CD4-positive, alpha-beta T cell treated with Interleukin-12 subunit alpha and Interleukin-12 subunit beta, for 1 hour (primary cell): Measurements from ENCODE around the gene SIPA1L3.

Source experiments
- DNase-seq: peaks from one replicate; pipeline ENCODE4 v3.0.0-alpha.2; 2020

The SIPA1L3 gene

DNA sequence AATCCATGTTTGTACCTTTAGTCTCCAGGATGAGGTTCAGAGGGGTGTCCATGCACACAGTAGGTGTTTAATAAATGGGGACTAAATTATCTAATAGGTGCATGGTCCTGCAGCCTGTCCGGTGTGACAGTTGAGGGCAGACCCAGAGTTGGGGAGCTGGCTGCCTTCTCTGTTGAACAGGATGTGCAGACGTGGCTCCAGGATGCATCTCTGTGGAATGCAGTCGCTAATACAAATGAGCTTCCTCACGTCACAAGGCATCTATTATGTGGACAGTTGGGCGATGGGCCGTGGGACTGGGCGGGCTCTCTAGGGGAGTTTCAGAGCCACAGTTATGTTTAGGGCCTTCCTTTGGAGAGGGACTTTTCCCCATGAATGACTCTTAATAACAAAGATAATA lies 71.0 kb downstream of the SIPA1L3 start:
- DNase-seq, result no peak

DNA sequence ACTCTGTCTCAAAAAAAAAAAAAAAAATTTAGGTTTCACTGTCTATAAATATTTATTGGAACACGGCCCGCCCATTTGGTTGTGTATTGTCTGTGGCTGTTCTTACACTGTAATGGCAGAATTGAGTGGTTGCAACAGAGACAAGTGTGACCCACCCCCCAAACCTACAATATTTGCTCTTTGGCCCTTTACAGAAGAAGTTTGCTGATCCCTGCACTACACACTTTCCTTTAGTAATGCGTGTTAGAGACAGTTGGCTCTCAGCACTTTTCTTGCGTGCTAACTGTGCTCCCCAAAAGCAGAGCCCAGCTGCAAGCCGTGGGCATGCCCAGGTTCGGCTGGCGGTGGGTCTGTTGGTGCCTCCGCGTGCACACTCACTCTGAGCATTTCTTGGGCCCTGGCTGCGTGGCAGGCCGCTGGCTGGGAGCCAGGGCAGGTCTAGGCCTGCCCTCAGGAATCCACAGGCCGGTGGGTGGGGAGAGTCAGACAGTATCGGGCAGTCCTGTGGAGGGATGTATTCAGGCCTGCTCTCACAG lies 72.6 kb downstream of the SIPA1L3 start:
- no peak for DNase-seq

DNA sequence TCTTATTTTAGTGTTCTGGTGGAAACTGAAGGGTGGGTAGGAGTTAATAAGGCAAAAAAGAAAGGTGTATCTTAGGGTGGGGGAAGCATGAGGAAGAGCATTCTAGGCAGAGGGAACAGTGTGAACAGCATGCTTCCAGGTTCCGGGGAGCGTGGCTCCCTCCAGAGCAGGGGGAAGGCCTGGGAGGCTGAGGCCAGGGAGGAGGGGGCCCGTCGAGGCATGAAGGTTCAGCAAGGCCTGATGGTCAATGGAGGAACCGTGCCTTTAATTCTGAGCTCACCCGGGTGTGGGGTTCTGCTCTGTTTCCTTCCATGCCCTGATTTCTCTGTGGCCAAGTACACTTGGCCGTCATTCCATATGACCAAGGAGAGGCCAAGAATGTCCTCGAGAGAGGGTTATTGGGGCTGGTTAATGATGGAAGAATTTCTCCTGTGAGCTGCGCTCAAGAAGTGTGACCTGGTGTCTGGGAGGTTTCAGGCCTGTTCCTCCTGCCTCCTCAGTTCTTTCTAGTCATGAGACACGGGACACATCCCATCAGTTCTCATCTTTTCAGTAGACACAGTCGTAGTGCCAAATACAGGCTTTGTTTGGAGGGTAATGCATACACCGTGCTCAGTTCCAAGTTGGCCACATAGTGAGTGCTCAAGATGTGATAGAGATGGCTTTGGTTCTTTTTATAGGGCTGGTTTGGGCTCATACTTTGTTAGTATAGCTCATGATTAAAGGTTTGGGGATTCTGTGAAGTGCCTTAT lies 73.6 kb downstream of the SIPA1L3 start:
- no peak for DNase-seq

DNA sequence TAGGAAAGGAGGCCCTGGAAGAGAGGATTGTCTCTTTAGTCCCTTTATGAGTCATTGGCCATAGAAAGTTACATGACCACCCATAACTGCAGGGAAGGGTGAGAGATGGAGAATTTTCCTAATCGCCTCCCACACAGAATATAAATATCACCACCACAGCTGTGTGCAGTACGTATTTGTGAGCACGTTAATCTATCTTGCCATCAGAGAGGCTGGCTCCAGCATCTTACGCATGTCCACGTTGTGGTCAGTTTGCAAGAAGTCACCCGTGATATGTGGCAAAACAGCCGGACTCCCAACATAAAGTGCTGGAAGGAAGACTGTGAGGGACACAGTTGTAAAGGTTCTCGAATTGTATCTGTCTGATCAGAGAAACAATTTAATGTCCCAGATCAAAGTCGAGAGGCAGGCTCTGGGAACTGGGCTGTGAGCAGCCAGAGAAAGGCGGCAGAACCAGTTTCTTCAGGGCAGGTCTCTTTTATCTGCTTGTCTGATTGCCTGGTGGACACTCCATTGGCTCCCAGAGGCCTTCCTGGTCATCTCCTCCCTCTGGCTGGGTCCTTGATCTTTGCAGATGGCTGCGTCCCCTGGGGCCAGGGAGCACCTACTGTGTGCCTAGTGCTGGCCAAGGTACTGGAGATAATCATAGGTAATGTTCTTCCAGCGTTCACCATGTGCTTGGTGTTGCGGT lies 74.9 kb downstream of the SIPA1L3 start:
- no peak for DNase-seq

DNA sequence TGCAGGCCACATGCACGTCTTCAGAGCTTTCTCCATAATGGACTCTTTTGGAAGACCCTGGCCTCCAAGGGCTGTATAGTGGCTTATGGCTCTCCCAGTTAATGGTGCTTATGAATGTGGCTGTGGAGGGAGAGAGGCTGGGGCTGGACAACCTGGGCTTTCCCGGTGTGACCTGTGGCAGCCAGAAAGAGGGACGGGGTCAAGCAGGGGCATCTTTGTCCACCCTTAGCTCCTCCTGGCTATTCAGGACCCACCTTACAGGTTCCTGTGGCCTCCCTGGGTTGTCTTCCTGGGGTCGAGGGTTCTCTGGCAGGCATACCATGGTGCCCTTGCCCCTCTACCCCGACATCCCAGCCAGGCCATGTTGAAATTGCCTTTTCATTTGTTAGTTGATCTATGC lies 75.6 kb downstream of the SIPA1L3 start:
- no peak for DNase-seq

DNA sequence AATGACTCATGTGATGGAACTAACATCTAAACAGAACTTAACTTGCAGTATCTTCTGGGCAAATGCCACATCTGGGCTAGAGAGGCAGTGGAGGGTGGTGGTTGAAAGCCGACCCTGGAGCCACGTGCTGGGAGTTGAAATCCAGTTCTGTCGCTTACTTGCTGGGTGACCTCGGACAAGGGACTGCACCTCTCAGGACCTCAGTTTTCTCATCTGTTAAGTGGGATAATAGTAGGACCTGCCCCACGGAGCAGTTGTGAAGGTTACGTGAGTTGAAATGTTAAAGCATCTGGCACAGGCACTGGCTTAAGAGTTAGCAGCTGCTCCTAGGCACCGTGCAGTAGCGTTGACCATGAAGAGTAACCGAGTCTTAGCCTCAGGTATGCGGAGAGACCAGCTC lies 76.1 kb downstream of the SIPA1L3 start:
- DNase-seq, result no peak

DNA sequence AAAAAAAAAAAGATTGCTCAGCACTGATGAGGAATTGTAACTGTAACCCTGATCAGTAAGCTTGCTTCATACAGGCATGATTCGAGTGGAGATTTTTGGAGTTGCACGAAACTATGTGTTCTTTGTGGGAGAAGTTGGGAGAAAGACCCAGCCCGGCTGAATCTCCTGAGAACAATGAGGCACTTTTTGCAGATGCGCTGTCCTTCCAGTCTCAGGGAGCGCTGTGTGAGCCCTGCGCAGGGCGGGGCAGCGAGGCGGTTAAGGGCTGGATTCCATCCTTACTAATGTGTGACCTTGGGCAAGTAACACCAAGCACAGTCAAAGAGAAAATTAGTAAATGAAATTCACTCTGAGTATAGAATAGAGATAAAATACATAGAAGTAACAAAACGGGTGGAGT lies 76.9 kb downstream of the SIPA1L3 start:
- no peak for DNase-seq

DNA sequence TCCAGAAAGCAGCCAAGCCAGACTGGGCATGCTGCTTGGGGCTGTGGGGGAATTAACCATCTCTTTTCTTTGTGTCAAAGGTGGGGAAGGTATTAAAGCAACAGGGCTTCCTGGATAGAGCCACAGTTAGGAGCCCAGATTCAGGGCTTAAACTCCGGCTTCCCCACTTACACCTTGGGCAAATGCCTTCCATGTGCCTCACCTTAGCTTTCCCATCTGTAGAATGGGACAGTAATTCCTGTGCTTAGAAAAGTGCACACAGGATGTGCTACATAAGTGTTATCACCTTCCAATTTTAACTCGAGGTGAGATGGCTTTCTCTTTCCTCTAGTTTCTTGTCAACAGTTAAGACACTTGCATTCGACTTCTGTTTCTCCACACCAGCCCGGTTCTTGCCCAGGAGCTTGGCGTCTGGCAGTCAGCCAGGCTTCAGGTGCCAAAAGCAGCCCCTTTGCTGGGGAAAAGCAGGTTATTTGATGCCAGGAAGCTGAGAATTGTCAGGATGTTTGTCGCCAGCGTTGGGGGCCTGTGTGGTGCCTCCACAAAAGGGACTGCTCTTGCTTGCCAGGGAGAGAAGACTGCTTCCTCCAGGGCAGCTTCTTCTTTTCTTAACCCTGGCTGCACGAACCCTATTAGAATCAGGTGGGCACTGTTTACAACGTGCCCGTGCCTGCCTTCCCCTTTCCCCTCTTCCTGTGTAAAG lies 79.2 kb downstream of the SIPA1L3 start:
- DNase-seq, result no peak

DNA sequence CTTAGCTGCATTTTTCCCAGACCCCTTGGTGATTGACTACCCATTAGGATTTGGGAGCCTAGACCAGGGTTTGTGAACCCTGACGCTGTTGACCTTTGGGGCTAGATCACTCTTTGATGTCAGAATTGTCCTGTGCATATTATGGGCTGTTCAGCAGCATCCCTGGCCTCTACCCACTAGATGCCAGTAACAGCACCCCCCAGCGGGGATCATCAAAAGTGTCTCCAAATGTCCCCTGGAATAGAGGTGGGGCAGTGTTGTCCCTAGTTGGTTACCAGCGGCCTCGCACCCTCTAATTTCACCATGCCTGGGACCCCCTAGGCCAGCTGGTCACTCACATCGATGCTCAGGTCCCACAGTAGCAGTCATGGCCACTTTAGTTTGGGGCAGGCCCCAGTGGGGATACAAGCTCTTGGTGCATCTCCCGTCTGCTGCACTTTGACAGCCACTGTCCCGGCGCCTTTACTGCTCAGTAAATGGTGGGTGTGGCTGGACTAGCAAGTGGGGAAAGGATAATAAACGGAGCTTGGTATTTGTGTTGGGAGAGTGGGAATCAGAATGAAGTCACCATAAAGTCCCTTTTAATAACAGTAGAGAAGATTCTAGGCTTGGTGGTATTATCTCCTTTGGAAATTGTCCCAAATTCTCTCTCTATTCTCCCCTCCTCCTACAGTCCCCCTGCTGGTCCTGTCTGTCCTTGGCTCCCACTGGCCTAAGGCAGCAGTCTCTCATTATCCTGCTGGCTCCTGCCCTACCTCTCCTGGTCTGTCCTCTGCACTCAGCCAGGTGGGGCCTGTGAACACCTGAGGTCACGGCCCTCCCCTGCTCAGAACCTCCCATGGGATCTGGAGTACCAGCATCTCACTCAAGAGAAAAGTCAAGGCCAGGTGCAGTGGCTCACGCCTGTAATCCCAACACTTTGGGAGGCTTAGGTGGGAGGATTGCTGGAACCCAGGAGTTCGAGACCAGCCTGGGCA lies 80.6 kb downstream of the SIPA1L3 start:
- DNase-seq, result no peak

DNA sequence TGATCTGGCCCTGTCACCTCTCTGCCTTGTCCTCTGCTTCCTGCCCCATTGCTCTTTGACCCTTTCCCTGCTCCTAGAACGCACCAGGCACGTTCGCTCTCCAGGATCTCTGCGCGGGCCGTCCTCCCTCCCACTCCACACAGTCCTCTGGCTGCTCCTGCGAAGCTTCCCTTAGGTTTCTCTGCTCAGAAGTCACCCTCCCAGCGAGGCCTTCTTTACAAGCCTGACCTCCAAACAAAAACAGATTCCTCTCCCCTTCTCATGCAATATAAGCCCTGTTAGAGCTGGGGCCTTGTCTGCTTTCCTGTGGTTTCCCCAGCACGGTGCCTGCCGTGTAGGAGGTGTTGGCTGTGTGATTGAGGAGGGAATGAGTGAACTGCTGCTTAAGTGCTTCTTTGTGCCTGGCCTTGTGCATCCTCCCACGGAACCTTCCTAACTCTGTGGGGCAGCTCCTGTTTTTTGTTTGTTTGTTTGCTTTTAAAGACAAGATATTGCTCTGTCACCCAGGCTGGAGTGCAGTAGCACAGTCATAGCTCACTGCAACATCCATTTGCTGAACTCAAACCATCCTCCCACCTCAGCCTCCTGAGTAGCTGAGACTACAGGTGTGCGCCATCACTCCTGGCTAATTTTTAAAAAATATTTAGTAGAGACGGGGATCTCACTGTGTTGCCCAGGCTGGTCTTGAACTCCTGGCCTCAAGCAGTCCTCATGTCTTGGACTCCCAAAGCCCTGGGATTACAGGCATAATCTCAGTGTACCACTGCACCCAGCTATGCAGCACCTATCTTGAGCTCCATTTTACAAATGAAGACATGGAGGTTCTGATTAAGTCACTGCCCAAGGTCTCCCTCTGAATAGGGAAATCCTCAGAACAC lies 82.0 kb downstream of the SIPA1L3 start:
- no peak for DNase-seq

DNA sequence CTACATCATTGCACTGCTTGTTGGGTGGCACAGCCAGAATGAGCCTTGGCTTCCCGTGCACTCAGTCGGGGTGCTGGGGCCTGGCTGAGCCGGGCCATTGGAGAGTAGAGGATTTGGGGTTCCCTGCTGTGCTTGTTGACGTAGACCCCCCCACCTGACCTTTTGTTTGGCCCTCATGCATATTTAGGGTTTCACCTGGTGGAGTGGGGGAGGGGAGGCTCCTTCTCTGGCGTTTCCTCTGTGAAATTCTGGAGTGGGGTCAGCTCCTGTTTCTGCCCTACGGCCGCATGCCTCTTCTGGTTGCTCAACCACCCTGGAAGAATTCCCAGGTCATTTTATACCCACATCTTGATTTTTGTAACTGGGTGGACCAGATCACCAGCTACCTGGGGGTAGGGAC lies 82.8 kb downstream of the SIPA1L3 start:
- no peak for DNase-seq

DNA sequence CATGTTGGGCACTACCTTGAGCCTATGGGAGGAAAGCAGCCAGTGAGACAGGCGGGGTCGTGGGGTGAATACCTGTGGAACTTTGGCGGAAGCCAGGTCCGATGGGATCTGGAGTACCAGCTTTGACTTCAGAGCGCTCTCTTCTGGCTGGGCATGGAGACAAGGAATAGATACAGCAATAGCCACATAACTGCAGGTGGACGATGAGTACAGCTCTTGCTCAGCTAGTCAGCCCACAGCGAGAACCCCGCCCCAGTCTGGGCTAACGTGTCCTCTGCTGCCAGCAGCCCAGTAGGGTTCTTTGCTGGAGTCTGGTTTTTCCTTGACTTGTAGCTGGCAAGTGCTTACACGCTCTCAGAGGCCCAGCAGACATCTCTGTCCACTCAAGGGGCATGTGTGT lies 83.4 kb downstream of the SIPA1L3 start:
- DNase-seq, result no peak

DNA sequence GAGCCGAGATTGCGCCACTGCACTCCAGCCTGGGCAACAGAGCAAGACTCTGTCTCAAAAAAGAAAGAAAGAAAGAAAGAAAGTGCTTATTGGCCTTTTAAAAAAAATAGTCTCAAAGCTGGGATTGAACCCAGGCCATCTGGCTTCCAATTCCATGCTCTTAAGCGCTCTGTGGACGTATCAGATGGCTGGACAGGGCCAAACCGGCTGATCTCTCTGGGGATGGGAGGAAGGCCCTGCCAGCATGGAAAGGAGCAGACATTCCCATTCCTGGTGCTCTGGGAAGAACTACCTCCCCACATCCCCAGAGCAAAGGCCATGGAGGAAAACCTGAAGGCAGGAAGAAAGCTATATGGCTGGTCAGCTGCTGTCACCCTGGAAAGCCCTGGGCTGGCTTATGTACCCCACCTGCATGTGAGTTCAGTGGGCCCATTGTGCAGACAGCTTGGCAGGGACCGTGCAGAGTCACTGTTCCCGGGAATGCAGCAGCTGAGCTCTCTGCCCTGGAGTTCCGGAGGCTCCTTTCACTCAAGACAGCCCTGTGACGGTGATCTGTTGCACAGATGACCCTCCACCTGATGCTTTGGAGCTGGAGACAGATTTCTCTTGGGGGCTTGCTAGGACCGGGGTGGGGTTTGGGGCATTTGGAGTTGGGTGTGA lies 84.3 kb downstream of the SIPA1L3 start:
- no peak for DNase-seq

DNA sequence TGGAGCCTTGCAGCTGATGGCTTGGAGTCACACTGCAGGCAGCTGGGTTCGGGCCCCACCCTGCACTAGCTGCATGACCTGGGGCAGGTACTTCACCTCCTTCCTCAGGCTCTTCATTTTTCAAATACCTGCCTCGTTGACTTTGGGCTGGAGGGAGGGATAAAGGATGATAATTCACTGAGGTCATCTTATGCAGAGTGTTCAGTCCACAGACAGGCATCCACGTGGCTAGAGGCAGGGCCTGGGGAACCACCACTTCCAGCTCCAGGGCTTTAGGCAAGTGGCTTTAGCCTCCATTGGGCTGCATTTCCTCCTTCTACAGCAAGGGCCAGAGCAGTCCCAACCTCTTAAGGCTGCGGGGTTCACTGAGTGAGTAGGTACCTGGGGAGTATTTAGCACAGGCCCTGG lies 84.8 kb downstream of the SIPA1L3 start:
- no peak for DNase-seq

DNA sequence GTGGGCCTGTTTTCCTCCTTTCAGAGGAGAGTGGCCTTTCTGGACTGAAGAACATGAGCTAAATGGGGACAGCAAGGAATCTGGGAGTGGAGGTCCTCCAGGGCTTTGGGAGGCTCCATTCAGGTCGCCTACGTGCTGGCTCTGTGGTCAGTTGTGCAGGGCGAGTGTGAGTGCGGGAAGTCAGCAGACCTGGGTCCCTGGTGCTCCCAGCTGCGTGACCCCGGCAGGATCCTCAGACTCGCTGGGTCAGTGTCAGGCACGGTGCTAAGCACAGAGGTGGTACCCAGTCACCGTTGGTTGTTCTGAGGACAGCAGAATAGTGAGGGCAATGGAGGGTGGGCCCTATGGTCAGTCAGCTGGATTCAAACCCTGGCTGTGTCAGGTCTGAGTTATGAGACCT lies 85.8 kb downstream of the SIPA1L3 start:
- DNase-seq, result no peak

DNA sequence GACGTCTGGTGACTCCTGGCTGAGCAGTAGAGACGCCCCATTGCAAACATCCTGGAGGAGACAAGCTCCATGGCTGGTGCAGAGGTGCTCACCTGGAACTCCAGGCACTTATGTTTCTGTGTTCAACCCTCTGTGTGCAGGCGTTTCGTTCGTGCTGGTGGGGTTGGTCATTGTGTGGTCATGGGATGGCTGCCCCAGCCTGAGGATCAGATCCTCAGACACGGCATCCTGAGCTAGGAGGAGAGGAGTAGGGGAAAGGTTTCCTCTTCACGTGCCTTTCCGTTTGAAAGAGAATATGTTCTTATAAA lies 87.8 kb downstream of the SIPA1L3 start:
- DNase-seq, result no peak

DNA sequence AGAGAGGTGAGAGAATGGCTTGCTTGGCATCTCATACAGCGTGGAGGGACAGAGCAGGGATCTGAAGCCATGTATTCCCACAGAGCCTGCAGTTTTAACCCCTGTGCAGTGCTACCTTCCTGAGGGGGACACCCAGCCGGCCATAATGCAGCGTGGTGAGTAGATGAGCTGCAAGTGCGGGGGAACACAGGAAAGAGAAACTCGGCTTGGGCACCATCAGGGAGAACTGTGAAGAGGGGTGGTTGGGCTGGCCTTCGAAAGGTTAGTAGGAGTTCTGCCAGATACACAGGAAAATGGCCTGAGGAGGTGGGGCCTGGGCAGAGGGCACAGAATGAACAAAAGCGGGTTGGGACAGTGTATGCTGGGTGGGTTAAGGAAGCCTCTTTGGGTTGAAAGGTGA lies 88.3 kb downstream of the SIPA1L3 start:
- no peak for DNase-seq

DNA sequence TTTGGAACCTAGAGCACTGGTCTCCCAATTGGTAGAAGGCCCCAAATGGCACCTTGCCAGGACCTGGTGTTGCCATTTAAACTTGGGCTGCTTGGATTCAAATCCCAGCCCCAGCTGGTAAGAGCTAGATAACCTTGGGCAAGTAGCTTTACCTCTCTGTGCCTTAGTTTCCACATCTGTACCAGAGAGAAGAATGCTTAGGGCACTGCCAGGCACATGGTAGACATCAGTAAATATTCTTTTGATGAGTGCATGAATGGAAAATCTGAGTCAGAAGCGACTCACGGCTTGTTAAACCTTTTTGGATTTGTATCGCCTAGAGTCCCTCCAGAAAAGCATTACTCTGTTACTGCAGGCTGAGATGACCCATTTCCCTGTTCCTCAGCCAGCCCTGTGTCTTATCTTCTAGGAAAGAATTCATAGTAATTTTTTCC lies 90.9 kb downstream of the SIPA1L3 start:
- no peak for DNase-seq

DNA sequence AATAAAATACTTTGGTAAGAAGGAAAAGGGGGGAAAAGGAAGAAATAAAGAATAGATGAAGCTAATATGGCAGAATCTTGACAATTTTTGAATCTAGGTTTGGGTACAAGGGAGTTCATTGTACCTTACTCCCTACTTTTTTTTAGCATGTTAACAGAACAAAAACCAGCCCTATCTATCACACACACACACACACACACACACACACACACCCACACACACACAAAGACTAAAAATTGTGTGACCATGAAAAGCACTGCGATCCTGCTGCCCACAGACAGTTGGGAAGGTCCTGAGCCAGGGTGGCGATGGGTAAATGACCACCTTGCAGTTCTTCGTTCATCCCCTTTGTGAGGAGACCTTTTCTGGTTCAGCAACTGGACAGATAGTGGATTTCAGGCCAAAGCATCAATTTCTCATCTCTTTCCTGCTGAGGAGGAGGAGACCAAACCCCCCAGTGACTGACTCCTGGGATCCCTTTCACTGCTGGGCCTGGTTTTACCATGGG lies 91.8 kb downstream of the SIPA1L3 start:
- DNase-seq, result no peak

DNA sequence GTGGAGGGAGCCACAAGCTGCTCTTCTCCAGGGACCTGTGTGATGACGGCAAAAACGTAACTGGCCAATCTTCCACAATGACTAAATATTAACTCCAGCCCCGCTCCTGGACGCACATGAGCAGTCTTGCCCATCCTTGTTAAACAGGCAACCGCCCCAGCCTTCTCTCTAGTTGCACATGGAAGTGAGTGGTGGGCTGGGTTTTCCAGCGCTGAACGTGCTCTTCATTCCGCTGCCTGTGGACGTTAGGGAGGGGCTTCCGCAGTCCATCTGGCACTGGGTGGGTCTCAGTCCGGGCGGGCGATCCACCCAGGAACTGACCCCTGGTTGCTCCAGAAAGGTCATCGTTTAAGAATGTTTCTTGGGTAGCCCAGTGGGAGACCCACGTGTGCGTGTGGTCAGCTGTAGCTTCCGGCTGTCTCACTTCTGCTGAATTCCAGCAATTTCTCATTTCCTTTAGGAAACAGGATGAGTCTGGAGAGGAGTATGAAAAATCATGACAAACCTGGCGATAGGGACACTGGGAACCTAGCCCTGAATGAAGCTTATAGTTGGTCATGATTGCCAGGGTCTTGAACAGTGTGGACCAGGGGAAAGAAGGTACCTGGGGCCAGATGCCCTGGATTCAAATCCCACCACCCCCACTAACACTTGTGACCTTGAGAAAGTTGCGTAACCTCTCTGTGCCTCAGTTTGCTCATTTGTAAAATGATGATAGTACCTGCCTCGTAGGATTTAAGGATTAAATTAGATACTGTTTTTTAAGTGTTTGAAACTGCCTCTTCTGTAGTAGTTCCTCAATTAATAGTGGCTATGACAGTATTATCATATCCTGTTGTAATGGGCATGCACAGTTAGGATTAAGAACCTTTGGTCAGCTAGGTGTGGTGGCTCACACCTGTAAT lies 92.6 kb downstream of the SIPA1L3 start:
- no peak for DNase-seq
